ENCODE results near the gene CHST8.

The CHST8 gene

DNA sequence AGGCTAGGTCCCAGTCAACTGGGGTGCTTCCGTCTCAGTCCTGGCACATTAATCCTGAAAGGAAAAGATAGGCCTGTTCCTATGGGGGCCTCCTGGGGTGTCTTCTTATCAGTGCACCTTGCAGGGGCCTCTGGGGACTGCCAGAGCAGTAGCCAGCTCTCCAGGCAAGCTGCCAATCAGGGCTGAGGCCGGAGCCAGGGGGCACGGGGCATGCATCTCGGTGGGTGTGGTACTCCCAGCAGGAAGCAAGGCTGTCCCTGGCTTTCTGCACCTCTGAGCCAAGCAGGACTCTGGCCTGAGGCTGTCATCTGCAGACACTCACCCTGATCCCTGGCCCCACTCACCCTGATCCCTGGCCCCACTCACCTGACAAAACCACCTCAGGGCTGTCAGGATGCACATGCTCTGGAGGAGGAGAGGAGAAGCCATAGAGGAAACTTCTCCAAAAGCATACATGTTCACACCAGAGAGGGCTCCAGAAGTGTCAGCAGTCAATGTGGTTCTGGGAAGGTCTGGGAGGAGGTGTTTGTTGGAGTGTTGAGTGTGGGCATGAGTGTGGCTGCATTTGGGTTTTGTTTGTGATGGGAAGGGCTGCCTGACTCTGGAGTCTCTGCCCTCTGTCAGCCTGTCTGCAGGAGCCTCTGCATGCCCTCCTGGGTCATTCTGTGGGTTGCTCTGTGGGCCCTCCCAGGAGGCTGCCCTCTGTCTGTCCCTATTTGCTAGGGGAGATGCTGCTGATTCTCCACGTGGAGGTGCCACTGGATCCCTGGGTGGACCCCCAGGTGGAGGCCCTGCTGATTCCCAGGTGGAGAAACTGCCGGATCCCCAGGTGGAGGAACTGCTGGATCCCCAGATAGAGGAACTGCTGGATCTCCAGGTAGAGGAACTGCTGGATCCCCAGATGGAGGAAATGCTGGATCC is 152.2 kb downstream of the CHST8 start:
- H3K4me1 Mint-ChIP-seq: no peaks in the 10 kb centered on the region
- H3K27me3 Mint-ChIP-seq: peaks cover 15% of the 10 kb centered on the region
- H3K36me3 Mint-ChIP-seq: no peaks in the 10 kb centered on the region
- no peaks in the 10 kb centered on the region for H3K9me3 Mint-ChIP-seq
- H3K27ac Mint-ChIP-seq: no peak overlapping the region
- no peak overlapping the region for H3K4me3 Mint-ChIP-seq

GRCh38 chr19:33774751-33775150 is 153.0 kb downstream of the CHST8 start:
- H3K4me3 Mint-ChIP-seq: no peak overlapping the region
- no peak overlapping the region for H3K27ac Mint-ChIP-seq
- H3K9me3 Mint-ChIP-seq: no peaks in the 10 kb centered on the region
- peaks cover 3% of the 10 kb centered on the region for H3K4me1 Mint-ChIP-seq
- peaks cover 15% of the 10 kb centered on the region for H3K27me3 Mint-ChIP-seq
- no peaks in the 10 kb centered on the region for H3K36me3 Mint-ChIP-seq

DNA sequence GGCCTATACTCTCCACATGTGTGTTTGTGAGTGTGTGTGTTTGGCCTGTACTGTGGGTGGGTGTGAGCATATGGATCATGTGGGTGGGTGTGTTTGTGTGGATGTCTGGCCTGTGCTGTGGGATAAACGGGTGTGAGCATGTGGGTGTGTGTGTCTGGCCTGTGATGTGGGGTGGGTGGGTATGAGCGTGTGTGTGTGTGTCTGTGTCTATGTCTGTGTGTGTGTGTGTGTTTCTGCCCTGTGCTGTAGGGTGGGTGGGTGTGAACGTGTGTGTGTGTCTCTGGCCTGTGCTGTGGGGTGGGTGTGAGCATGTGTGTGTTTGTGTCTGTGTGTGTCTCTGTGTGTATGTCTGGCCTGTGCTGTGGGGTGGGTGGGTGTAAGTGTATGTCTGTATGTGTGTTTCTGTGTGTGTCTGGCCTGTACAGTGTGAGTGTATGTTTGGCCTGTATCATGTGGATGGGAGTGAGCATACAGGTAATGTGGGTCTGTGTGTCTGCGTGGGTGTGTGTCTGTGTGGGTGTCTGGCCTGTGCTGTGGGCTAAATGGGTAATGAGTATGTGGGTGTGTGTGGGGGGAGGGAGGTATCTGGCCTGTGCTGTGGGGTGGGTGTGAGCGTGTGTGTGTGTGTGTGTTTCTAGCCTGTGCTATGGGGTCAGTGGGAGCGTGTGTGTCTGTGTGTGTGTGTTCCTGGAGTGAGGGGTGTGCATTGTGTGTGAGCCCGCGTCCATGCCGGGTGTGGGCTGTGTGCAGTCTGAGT is 154.2 kb downstream of the CHST8 start:
- Mint-ChIP-seq H3K4me3 (no peak overlapping the region), H3K36me3 (no peaks in the 10 kb centered on the region), H3K9me3 (no peaks in the 10 kb centered on the region), H3K27ac (no peak overlapping the region), H3K27me3 (peaks cover 15% of the 10 kb centered on the region), H3K4me1 (peaks cover 3% of the 10 kb centered on the region)

DNA sequence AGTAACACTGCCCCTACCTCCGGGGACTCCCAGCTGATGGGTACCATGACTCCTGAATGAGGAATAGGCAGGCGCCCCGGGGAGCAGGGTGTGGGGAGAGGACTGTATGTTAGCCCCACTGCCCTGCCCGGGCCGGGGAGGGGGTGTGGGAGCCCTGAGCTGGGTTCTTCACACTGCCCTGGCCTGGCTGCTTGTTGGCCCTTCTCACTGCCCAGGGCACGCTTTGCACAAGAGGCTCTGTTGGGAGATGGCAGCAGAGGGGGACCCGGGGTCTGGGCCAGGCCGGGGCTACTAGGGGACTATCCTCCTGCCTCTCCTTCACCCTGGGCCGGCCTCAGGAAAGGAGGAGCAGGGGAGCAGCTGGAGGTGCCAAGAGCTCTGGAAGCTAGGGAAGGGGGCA is 155.6 kb downstream of the CHST8 start:
- no peak overlapping the region for H3K4me3 Mint-ChIP-seq
- no peaks in the 10 kb centered on the region for H3K9me3 Mint-ChIP-seq
- peaks cover 13% of the 10 kb centered on the region for H3K27me3 Mint-ChIP-seq
- no peak overlapping the region for H3K27ac Mint-ChIP-seq
- H3K4me1 Mint-ChIP-seq: peaks cover 3% of the 10 kb centered on the region
- no peaks in the 10 kb centered on the region for H3K36me3 Mint-ChIP-seq

DNA sequence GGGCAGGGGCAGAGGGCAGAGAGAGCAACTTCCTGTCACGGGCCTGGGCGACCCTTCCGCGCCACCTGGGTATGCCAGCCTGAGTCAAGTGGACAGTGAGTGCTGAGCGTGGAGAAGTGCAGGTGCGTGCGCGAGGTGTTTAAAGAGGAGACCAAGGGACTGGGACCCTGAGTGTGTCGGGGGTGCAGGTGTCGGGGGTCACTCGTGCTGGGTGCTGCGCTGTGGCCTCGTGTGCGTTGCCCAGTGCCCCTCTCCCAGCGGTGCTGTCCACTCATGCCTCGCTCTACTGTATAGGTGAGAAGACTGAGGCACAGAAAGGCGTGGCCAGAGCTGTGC is 156.0 kb downstream of the CHST8 start:
- Mint-ChIP-seq H3K9me3 (no peaks in the 10 kb centered on the region), H3K36me3 (no peaks in the 10 kb centered on the region), H3K4me1 (peaks cover 3% of the 10 kb centered on the region), H3K4me3 (no peak overlapping the region), H3K27ac (no peak overlapping the region), H3K27me3 (peaks cover 13% of the 10 kb centered on the region)

GRCh38 chr19:33778089-33778791 is 156.5 kb downstream of the CHST8 start:
- Mint-ChIP-seq H3K4me3 (no peak overlapping the region), H3K27me3 (peaks cover 13% of the 10 kb centered on the region)

GRCh38 chr19:33779849-33780248 is 158.1 kb downstream of the CHST8 start:
- H3K4me3 Mint-ChIP-seq: no peak overlapping the region
- H3K27ac Mint-ChIP-seq: no peak overlapping the region

More at GRCh38 chr19:33778089-33778791, 156.5 kb downstream of the CHST8 start:
- Mint-ChIP-seq H3K36me3 (no peaks in the 10 kb centered on the region), H3K9me3 (no peaks in the 10 kb centered on the region), H3K4me1 (peaks cover 3% of the 10 kb centered on the region), H3K27ac (no peak overlapping the region)

GRCh38 chr19:33780251-33780650 is 158.5 kb downstream of the CHST8 start:
- Mint-ChIP-seq H3K4me1 (peaks cover 3% of the 10 kb centered on the region), H3K36me3 (no peaks in the 10 kb centered on the region), H3K4me3 (no peak overlapping the region), H3K27ac (no peak overlapping the region), H3K27me3 (peaks cover 15% of the 10 kb centered on the region), H3K9me3 (no peaks in the 10 kb centered on the region)

More at GRCh38 chr19:33779849-33780248, 158.1 kb downstream of the CHST8 start:
- Mint-ChIP-seq H3K9me3 (no peaks in the 10 kb centered on the region), H3K4me1 (peaks cover 3% of the 10 kb centered on the region), H3K36me3 (no peaks in the 10 kb centered on the region), H3K27me3 (peaks cover 14% of the 10 kb centered on the region)

GRCh38 chr19:33780746-33781145 is 159.0 kb downstream of the CHST8 start:
- Mint-ChIP-seq H3K27me3 (peaks cover 15% of the 10 kb centered on the region), H3K4me3 (no peak overlapping the region)

GRCh38 chr19:33781415-33781935 is 159.7 kb downstream of the CHST8 start:
- Mint-ChIP-seq H3K27ac (no peak overlapping the region), H3K9me3 (no peaks in the 10 kb centered on the region), H3K4me3 (no peak overlapping the region), H3K4me1 (peaks cover 3% of the 10 kb centered on the region), H3K36me3 (no peaks in the 10 kb centered on the region), H3K27me3 (peaks cover 17% of the 10 kb centered on the region)

More at GRCh38 chr19:33780746-33781145, 159.0 kb downstream of the CHST8 start:
- Mint-ChIP-seq H3K27ac (no peak overlapping the region), H3K9me3 (no peaks in the 10 kb centered on the region), H3K36me3 (no peaks in the 10 kb centered on the region), H3K4me1 (peaks cover 3% of the 10 kb centered on the region)

DNA sequence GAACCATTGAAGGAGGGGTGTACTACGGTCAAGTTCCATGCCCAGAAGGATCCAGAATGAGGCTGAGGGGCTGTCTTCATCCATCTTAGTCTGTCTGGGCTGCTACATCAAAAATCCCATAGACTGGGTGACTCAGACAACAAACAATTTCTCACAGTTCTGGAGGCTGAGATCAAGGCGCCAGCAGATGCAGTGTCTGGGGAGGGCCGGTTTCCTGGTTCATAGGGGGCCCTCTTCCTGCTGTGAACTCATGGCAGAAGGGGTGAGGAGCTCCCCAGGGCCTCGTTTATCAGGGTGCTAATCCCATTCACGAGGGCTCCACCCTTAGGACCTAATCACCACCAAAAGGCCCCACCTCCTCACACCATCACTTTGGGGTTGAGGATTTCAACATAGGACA is 160.2 kb downstream of the CHST8 start:
- Mint-ChIP-seq H3K4me1 (peaks cover 3% of the 10 kb centered on the region), H3K9me3 (no peaks in the 10 kb centered on the region), H3K27me3 (peaks cover 17% of the 10 kb centered on the region), H3K4me3 (no peak overlapping the region), H3K27ac (no peak overlapping the region), H3K36me3 (no peaks in the 10 kb centered on the region)

DNA sequence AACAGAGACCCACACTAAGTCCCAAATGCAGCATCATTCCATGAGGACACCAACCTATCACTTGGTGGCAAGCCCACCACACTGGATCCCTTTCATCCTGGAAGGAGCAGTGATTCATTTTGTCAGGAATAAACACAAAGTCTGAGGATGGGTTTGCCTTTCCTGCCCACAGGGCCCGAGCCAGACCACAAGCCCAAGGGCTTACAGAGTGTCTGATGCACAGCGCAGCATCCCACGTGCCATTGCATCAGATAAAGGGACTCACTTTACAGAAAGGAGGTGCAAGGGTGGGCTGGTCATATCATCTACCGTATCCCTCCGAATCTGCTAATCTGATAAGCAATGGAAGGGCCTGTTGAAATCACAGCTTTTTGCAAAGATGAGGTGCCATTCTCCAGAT is 162.7 kb downstream of the CHST8 start:
- no peak overlapping the region for H3K4me3 Mint-ChIP-seq
- H3K9me3 Mint-ChIP-seq: no peaks in the 10 kb centered on the region
- no peaks in the 10 kb centered on the region for H3K4me1 Mint-ChIP-seq
- H3K36me3 Mint-ChIP-seq: no peaks in the 10 kb centered on the region
- H3K27ac Mint-ChIP-seq: no peak overlapping the region
- peaks cover 10% of the 10 kb centered on the region for H3K27me3 Mint-ChIP-seq

GRCh38 chr19:33785795-33786194 is 164.0 kb downstream of the CHST8 start:
- Mint-ChIP-seq H3K4me3 (no peak overlapping the region), H3K36me3 (no peaks in the 10 kb centered on the region), H3K4me1 (no peaks in the 10 kb centered on the region), H3K27me3 (peaks cover 8% of the 10 kb centered on the region), H3K9me3 (no peaks in the 10 kb centered on the region), H3K27ac (no peak overlapping the region)

- H3K27me3 Mint-ChIP-seq: peaks cover 18% of the 10 kb centered on the region
- no peaks in the 10 kb centered on the region for H3K4me1 Mint-ChIP-seq
- H3K27ac Mint-ChIP-seq: no peak overlapping the region
- no peaks in the 10 kb centered on the region for H3K36me3 Mint-ChIP-seq
- H3K4me3 Mint-ChIP-seq: no peak overlapping the region
- H3K9me3 Mint-ChIP-seq: no peaks in the 10 kb centered on the region
These were observed 166.9 kb downstream of the CHST8 start for GRCh38 chr19:33788676-33789075.

GRCh38 chr19:33789344-33789743 is 167.6 kb downstream of the CHST8 start:
- Mint-ChIP-seq H3K27ac (no peak overlapping the region), H3K4me1 (no peaks in the 10 kb centered on the region), H3K27me3 (peaks cover 22% of the 10 kb centered on the region), H3K36me3 (no peaks in the 10 kb centered on the region), H3K9me3 (no peaks in the 10 kb centered on the region), H3K4me3 (no peak overlapping the region)
